GOT3 (cell line): ENCODE results near the gene ST6GALNAC4.
"Not testable (repeated sequence)": the region's sequence is repeated elsewhere in the genome, so short reads cannot be mapped to it uniquely, and the experiment has no call there.

Experiments
- DNase-seq: peaks from one replicate; lab custom pipeline; 2025; ENCODE audit warnings: mixed read lengths; lab: John Stamatoyannopoulos, UW

Gene ST6GALNAC4

GRCh38 chr9:127870153-127870491 is 46.7 kb downstream of the ST6GALNAC4 start:
- not testable (repeated sequence) for DNase-seq

GRCh38 chr9:127869310-127870152 is 47.3 kb downstream of the ST6GALNAC4 start:
- DNase-seq: no peak

GRCh38 chr9:127868278-127868902 is 48.5 kb downstream of the ST6GALNAC4 start:
- no peak for DNase-seq

GRCh38 chr9:127867356-127868277 is 49.2 kb downstream of the ST6GALNAC4 start:
- no peak for DNase-seq

GRCh38 chr9:127866535-127866934 is 50.3 kb downstream of the ST6GALNAC4 start:
- DNase-seq: no peak

- DNase-seq: no peak
Measured at GRCh38 chr9:127865645-127866464, 51.0 kb downstream of the ST6GALNAC4 start.

GRCh38 chr9:127863191-127863621 is 53.6 kb downstream of the ST6GALNAC4 start:
- no peak for DNase-seq

GRCh38 chr9:127862075-127863011 is 54.5 kb downstream of the ST6GALNAC4 start:
- no peak for DNase-seq

GRCh38 chr9:127860779-127861178 is 56.1 kb downstream of the ST6GALNAC4 start:
- no peak for DNase-seq

- DNase-seq: no peak
Measured at GRCh38 chr9:127860260-127860659, 56.6 kb downstream of the ST6GALNAC4 start.

GRCh38 chr9:127858041-127858512 is 58.8 kb downstream of the ST6GALNAC4 start:
- no peak for DNase-seq
